Panc1 (cell line): ENCODE measurements around the gene BNIP5. TPM values are rescaled to one million over a fixed set of nuclear protein-coding genes. Genes with fewer than 3 reads are reported as not detected.

Source experiments
- ATAC-seq: fragments of 200-7000 bp; cut with Tn5 transposase; 2 replicates; pipeline ENCODE4 v1.9.1; 2020; ENCODE audit warnings: mild to moderate bottlenecking, moderate library complexity
- BruUV-seq: library from RNA; stranded (reverse); fragments of 400-500 nt; replicated peaks from 2 replicates; lab custom pipeline; 2021; lab: Mats Ljungman, UMichigan
- CTCF ChIA-PET: fragments of 300-600 bp; sonication (Branson Sonifier 250); formaldehyde crosslinking; loops from one replicate; lab custom pipeline; 2022; ENCODE audit warnings: antibody characterized with exemption; lab: Charles Lee
- POLR2A ChIA-PET: fragments of 300-600 bp; sonication (Branson Sonifier 250); formaldehyde crosslinking; loops from one replicate; lab custom pipeline; 2022; ENCODE audit warnings: antibody characterized with exemption; lab: Charles Lee
- DNase-seq: peaks from one replicate; pipeline ENCODE4 v3.0.0-alpha.2; 2010; ENCODE audit warnings: low read depth, low spot score
- H3K27ac ChIP-seq: 2 replicates; pipeline ENCODE4 v1.5.1; 2011; ENCODE audit warnings: mild to moderate bottlenecking, low read length, inconsistent platforms
- H3K27me3 ChIP-seq: fragments of 200-500 bp; sonication (Bioruptor generic); 2 replicates; pipeline ENCODE4 v1.6.0; 2014; ENCODE audit warnings: low read length, inconsistent platforms; ENCODE audit not compliant: control insufficient read depth, insufficient read depth
- H3K36me3 ChIP-seq: fragments of 200-500 bp; sonication (Bioruptor generic); 2 replicates; pipeline ENCODE4 v1.5.1; 2014; ENCODE audit warnings: inconsistent platforms, mild to moderate bottlenecking, low read length, moderate library complexity; ENCODE audit not compliant: control insufficient read depth, insufficient read depth
- H3K4me1 ChIP-seq: 2 replicates; pipeline ENCODE4 v1.5.1; 2011; ENCODE audit warnings: inconsistent platforms, mild to moderate bottlenecking, low read length, moderate library complexity; ENCODE audit not compliant: control insufficient read depth, insufficient read depth
- H3K4me3 ChIP-seq, 2 experiments: 2 replicates each; pipeline ENCODE4 v1.5.1; 2011 to 2012; ENCODE audit warnings: low read depth in 2 of 2, low read length in 2 of 2, mild to moderate bottlenecking in 2 of 2, inconsistent platforms in 1 of 2, moderate library complexity in 1 of 2
- H3K9me3 ChIP-seq: fragments of 200-500 bp; sonication (Bioruptor generic); 2 replicates; pipeline ENCODE4 v1.5.1; 2014; ENCODE audit warnings: low read depth, mild to moderate bottlenecking, inconsistent platforms, low read length, moderate library complexity; ENCODE audit not compliant: control insufficient read depth, insufficient read depth
- POLR2AphosphoS5 ChIP-seq: IDR thresholded peaks from 2 replicates; pipeline ENCODE4 v1.6.1; 2012; ENCODE audit warnings: mild to moderate bottlenecking, low read depth, low read length, moderate library complexity
- SIN3A ChIP-seq: IDR thresholded peaks from 2 replicates; pipeline ENCODE4 v1.6.1; 2012; ENCODE audit warnings: low read depth, mild to moderate bottlenecking, low read length, moderate library complexity, borderline replicate concordance; ENCODE audit not compliant: insufficient read depth
- TCF7L2 ChIP-seq: IDR thresholded peaks from 2 replicates; pipeline ENCODE4 v1.6.1; 2011; ENCODE audit warnings: mild to moderate bottlenecking, low read depth, low read length, inconsistent platforms
- in situ Hi-C: cut with HindIII; loops from 2 replicates; pipeline ENCODE4 v1.10.0; 2016; ENCODE audit warnings: low sequenced_read_pairs, low pct_unique_long_range_greater_than_20kb
- intact Hi-C: fragments of 100-400 bp; cut with micrococcal nuclease; formaldehyde crosslinking; loops from one replicate; pipeline ENCODE4 v1.10.0; 2022; ENCODE audit not compliant: unreplicated experiment
- total RNA-seq: library from RNA; stranded (reverse); gene quantifications from one replicate; pipeline ENCODE4 v1.2.1, GENCODE V29; 2021; ENCODE audit not compliant: unreplicated experiment
- TF ChIP-seq, protein P1 (sequence below): fragments of 450-650 bp; IDR thresholded peaks from 2 replicates; pipeline ENCODE4 v1.5.1; 2017; ENCODE audit warnings: mild to moderate bottlenecking
- TF ChIP-seq, protein P2 (sequence below), 2 experiments: IDR thresholded peaks; 2 replicates each; pipeline ENCODE4 v1.6.1; 2011 to 2012; ENCODE audit warnings: low read depth in 2 of 2, control low read depth in 1 of 2, low read length in 1 of 2, mild to moderate bottlenecking in 1 of 2, moderate library complexity in 1 of 2; ENCODE audit not compliant: insufficient read depth in 1 of 2

Gene BNIP5
- total RNA-seq, 1 experiment from 2014 or later: not detected

DNA sequence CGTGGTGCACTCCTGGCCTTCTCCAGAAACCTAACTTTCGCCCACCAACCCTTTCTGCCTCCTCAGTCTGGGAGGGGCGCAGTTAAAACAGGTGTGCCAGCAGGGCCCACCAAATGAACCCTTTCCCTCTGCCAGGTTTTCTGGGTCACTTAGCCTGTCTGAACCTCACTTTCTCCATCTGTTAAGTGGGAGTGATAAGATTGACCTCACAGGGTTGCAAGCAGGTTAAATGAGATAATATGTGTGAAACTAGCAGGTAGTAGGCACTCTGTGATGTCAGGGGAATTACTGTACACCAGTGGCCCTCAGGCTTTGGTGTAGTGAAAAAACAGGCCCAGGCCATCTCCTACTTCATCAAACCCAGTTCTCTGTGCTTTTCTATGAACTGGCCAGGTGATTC lies 14.1 kb downstream of the BNIP5 start:
- no TSS peak for BruUV-seq
- intact Hi-C loops (no loop called here), in situ Hi-C loops (no loop called here)
- Histone ChIP-seq H3K27ac (no peak overlapping the region), H3K4me3 (no peak overlapping the region), H3K9me3 (no peaks in the 10 kb centered on the region), H3K4me1 (no peaks in the 10 kb centered on the region), H3K27me3 (peaks cover 2% of the 10 kb centered on the region; the same call in 1 of the 2 replicates), H3K36me3 (no peaks in the 10 kb centered on the region)
- DNase-seq (no peak), ATAC-seq (no peak)
- TF ChIP-seq SIN3A: no peak
- POLR2A ChIA-PET: no interaction called here
- CTCF ChIA-PET: interaction anchor here (1.2 kb wide), 1 partner anchor 20 kb away, joined by 3 read pairs; no protein-coding TSS in a partner anchor

DNA sequence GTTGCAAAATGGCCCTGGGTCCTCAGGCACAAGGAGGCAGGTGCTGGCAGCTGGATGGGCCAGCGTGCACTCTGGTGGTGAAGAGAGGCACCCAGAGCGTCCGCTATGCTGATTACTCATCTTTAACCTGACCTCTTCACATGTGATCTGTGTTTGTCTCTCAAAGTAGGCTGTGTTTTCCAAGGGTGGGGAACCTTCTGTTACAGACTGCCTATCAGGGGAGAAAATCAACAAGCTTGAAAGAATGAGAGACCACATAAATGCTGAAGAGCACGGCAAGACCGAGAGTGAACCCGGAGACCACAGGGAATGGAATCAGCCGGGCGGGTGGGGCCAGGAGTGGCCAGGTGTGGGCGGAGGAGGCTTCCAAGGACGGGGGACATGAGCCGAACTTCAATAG lies 16.2 kb downstream of the BNIP5 start:
- in situ Hi-C loops: no loop called here
- no peak for TF ChIP-seq SIN3A
- TF ChIP-seq, protein P1, sequence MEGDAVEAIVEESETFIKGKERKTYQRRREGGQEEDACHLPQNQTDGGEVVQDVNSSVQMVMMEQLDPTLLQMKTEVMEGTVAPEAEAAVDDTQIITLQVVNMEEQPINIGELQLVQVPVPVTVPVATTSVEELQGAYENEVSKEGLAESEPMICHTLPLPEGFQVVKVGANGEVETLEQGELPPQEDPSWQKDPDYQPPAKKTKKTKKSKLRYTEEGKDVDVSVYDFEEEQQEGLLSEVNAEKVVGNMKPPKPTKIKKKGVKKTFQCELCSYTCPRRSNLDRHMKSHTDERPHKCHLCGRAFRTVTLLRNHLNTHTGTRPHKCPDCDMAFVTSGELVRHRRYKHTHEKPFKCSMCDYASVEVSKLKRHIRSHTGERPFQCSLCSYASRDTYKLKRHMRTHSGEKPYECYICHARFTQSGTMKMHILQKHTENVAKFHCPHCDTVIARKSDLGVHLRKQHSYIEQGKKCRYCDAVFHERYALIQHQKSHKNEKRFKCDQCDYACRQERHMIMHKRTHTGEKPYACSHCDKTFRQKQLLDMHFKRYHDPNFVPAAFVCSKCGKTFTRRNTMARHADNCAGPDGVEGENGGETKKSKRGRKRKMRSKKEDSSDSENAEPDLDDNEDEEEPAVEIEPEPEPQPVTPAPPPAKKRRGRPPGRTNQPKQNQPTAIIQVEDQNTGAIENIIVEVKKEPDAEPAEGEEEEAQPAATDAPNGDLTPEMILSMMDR: no peak
- no peak for TF ChIP-seq POLR2AphosphoS5
- TF ChIP-seq, protein P2, sequence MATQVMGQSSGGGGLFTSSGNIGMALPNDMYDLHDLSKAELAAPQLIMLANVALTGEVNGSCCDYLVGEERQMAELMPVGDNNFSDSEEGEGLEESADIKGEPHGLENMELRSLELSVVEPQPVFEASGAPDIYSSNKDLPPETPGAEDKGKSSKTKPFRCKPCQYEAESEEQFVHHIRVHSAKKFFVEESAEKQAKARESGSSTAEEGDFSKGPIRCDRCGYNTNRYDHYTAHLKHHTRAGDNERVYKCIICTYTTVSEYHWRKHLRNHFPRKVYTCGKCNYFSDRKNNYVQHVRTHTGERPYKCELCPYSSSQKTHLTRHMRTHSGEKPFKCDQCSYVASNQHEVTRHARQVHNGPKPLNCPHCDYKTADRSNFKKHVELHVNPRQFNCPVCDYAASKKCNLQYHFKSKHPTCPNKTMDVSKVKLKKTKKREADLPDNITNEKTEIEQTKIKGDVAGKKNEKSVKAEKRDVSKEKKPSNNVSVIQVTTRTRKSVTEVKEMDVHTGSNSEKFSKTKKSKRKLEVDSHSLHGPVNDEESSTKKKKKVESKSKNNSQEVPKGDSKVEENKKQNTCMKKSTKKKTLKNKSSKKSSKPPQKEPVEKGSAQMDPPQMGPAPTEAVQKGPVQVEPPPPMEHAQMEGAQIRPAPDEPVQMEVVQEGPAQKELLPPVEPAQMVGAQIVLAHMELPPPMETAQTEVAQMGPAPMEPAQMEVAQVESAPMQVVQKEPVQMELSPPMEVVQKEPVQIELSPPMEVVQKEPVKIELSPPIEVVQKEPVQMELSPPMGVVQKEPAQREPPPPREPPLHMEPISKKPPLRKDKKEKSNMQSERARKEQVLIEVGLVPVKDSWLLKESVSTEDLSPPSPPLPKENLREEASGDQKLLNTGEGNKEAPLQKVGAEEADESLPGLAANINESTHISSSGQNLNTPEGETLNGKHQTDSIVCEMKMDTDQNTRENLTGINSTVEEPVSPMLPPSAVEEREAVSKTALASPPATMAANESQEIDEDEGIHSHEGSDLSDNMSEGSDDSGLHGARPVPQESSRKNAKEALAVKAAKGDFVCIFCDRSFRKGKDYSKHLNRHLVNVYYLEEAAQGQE (IDR thresholded peaks at IDR 0.05; ENCODE audit: insufficient read depth in 1 of 2, low read depth in 2 of 2, low read length in 1 of 2): no peak
- TF ChIP-seq TCF7L2: no peak
- ChIA-PET POLR2A (no interaction called here), CTCF (interaction anchor here (1.1 kb wide), 1 partner anchor 21 kb away, joined by 4 read pairs; no protein-coding TSS in a partner anchor)
- DNase-seq (no peak), ATAC-seq (no peak)
- peaks cover 3% of the 10 kb centered on the region; the same call in 1 of the 2 replicates for H3K27me3 ChIP-seq
- no peak overlapping the region for H3K27ac ChIP-seq
- H3K9me3 ChIP-seq: no peaks in the 10 kb centered on the region
- no peaks in the 10 kb centered on the region for H3K36me3 ChIP-seq
- no peak overlapping the region for H3K4me3 ChIP-seq
- intact Hi-C loops: no loop called here
- BruUV-seq: no TSS peak
- no peaks in the 10 kb centered on the region for H3K4me1 ChIP-seq

DNA sequence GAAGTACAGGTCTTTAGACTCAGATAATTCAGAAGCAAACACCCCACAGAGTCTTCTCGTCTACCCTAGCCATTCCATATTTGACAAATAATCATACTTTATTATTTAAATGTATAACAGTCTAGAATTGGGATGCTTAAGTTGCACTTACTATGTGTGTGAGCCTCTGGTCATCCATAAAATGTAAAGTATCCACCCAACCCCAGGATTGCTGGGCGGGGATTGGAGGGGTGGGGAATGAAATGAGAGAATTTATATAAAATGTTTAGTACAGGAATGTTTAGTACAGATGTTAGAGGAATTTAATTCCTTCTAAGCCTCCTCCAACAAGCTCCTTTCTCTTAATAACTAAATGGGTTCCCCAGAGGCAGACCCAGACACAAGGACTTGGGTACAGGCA lies 16.9 kb downstream of the BNIP5 start:
- in situ Hi-C loops (no loop called here), intact Hi-C loops (no loop called here)
- ChIA-PET CTCF (no interaction called here), POLR2A (no interaction called here)
- no peaks in the 10 kb centered on the region for H3K4me1 ChIP-seq
- no peak overlapping the region for H3K27ac ChIP-seq
- BruUV-seq: no TSS peak
- no peaks in the 10 kb centered on the region for H3K9me3 ChIP-seq
- no peak overlapping the region for H3K4me3 ChIP-seq
- H3K36me3 ChIP-seq: no peaks in the 10 kb centered on the region
- DNase-seq: no peak
- H3K27me3 ChIP-seq: peaks cover 3% of the 10 kb centered on the region; the same call in 1 of the 2 replicates
- no peak for TF ChIP-seq SIN3A
- TF ChIP-seq, protein P1: no peak
- TF ChIP-seq POLR2AphosphoS5: no peak
- no peak for TF ChIP-seq TCF7L2
- TF ChIP-seq, protein P2 (IDR thresholded peaks at IDR 0.05; ENCODE audit: insufficient read depth in 1 of 2, low read depth in 2 of 2, low read length in 1 of 2): no peak
- ATAC-seq: no peak
